CD14-positive monocyte (primary cell): ENCODE measurements around the gene DUOXA2. TPM values are rescaled to one million over a fixed set of nuclear protein-coding genes. Genes with fewer than 3 reads are reported as not detected.
A peak's percentile ranks its signal among the peaks of the same experiment; 100 is the strongest.

Experiments
- DNase-seq, 3 donors: peaks; one replicate each; pipeline ENCODE4 v3.0.0-alpha.2; 2011 to 2022
- H2AFZ ChIP-seq: 2 replicates; pipeline ENCODE4 v1.6.0; 2012; ENCODE audit warnings: mild to moderate bottlenecking, low read depth, low read length, inconsistent platforms; ENCODE audit not compliant: insufficient read depth, poor library complexity, severe bottlenecking
- H3K27ac ChIP-seq, 2 donors: 1 replicate in 1 of 2; 2 replicates in 1 of 2; pipeline ENCODE4 v1.5.1; 2012 to 2013; ENCODE audit warnings: low read length in 2 of 2, control low read depth in 1 of 2, inconsistent platforms in 1 of 2, low read depth in 1 of 2, mild to moderate bottlenecking in 1 of 2
- H3K27me3 ChIP-seq, 2 donors: one replicate each; pipeline versions ENCODE4 v1.6.0 to v1.6.1; 2011 to 2013; ENCODE audit warnings: low read length in 2 of 2; ENCODE audit not compliant: control insufficient read depth in 2 of 2, insufficient read depth in 2 of 2
- H3K36me3 ChIP-seq, 2 donors: replicated peaks in 1 of 2; 1 replicate in 1 of 2; 2 replicates in 1 of 2; pipeline versions ENCODE4 v1.5.1 to v1.6.1; 2012 to 2013; ENCODE audit warnings: low read length in 2 of 2, control low read depth in 1 of 2, inconsistent platforms in 1 of 2, mild to moderate bottlenecking in 1 of 2; ENCODE audit not compliant: insufficient read depth in 2 of 2, control insufficient read depth in 1 of 2
- H3K4me1 ChIP-seq, 2 donors: 1 replicate in 1 of 2; 2 replicates in 1 of 2; pipeline versions ENCODE4 v1.5.1 to v1.6.1; 2012 to 2013; ENCODE audit warnings: low read length in 2 of 2, control low read depth in 1 of 2, inconsistent platforms in 1 of 2, mild to moderate bottlenecking in 1 of 2, moderate library complexity in 1 of 2; ENCODE audit not compliant: insufficient read depth in 2 of 2, control insufficient read depth in 1 of 2
- H3K4me2 ChIP-seq: replicated peaks from 2 replicates; pipeline ENCODE3; 2012; ENCODE audit warnings: low read length, moderate library complexity, mild to moderate bottlenecking; ENCODE audit not compliant: poor library complexity, severe bottlenecking; ENCODE audit errors: extremely low read depth
- H3K4me3 ChIP-seq, 3 experiments: fragments of 200-600 bp in 1 of 3; sonication (generic) in 1 of 3; replicated peaks in 1 of 3; 1 replicate in 2 of 3; 2 replicates in 1 of 3; pipeline ENCODE4 v1.5.1; 2011 to 2013; ENCODE audit warnings: low read length in 3 of 3, mild to moderate bottlenecking in 3 of 3, control low read depth in 2 of 3, low read depth in 2 of 3, inconsistent platforms in 1 of 3, moderate library complexity in 1 of 3
- H3K79me2 ChIP-seq: 2 replicates; pipeline ENCODE4 v1.6.0; 2012; ENCODE audit warnings: mild to moderate bottlenecking, control low read depth, inconsistent platforms, low read length, moderate library complexity; ENCODE audit not compliant: insufficient read depth
- H3K9ac ChIP-seq: 2 replicates; pipeline ENCODE4 v1.6.0; 2017; ENCODE audit warnings: low read length, mild to moderate bottlenecking; ENCODE audit not compliant: insufficient read depth, poor library complexity, severe bottlenecking
- H3K9me3 ChIP-seq, 2 donors: replicated peaks in 1 of 2; 1 replicate in 1 of 2; 2 replicates in 1 of 2; pipeline versions ENCODE4 v1.5.1 to v1.6.1; 2012 to 2013; ENCODE audit warnings: low read length in 2 of 2, control low read depth in 1 of 2; ENCODE audit not compliant: control insufficient read depth in 1 of 2, insufficient read depth in 1 of 2
- H4K20me1 ChIP-seq: 2 replicates; pipeline ENCODE4 v1.6.0; 2012; ENCODE audit warnings: mild to moderate bottlenecking, low read length, control low read depth, moderate library complexity; ENCODE audit not compliant: insufficient read depth
- H3K27ac Mint-ChIP-seq, 7 donors: one replicate each; pipeline ENCODE4 v1.8.0; 2020; ENCODE audit warnings: mild to moderate bottlenecking in 7 of 7, mixed read lengths in 7 of 7, moderate library complexity in 6 of 7, inconsistent platforms in 2 of 7
- H3K27me3 Mint-ChIP-seq, 3 donors: one replicate each; pipeline ENCODE4 v1.8.0; 2021 to 2022; ENCODE audit warnings: low read depth in 3 of 3, mild to moderate bottlenecking in 3 of 3, mixed read lengths in 3 of 3, moderate library complexity in 3 of 3, inconsistent platforms in 1 of 3
- H3K36me3 Mint-ChIP-seq, 2 donors: one replicate each; pipeline ENCODE4 v1.8.0; 2020; ENCODE audit warnings: mixed read lengths in 2 of 2, inconsistent platforms in 1 of 2, mild to moderate bottlenecking in 1 of 2
- H3K4me1 Mint-ChIP-seq: one replicate; pipeline ENCODE4 v1.8.0; 2020; ENCODE audit warnings: mild to moderate bottlenecking, mixed read lengths
- H3K4me3 Mint-ChIP-seq, 2 donors: one replicate each; pipeline ENCODE4 v1.8.0; 2020; ENCODE audit warnings: mild to moderate bottlenecking in 2 of 2, mixed read lengths in 2 of 2, moderate library complexity in 1 of 2
- H3K9me3 Mint-ChIP-seq, 7 donors: one replicate each; pipeline ENCODE4 v1.8.0; 2020 to 2022; ENCODE audit warnings: mixed read lengths in 7 of 7, mild to moderate bottlenecking in 6 of 7, moderate library complexity in 6 of 7, inconsistent platforms in 2 of 7
- CTCF ChIP-seq: fragments of 200-600 bp; IDR thresholded peaks from one replicate; pipeline ENCODE4 v1.8.0; 2022; ENCODE audit warnings: antibody characterized with exemption, mild to moderate bottlenecking
- WGBS: methylation state at CpG from one replicate; pipeline ENCODE4 v1.1.5; 2013; ENCODE audit warnings: missing lambda C conversion rate; ENCODE audit not compliant: insufficient coverage; 5-methylcytosine and 5-hydroxymethylcytosine counted together
- intact Hi-C, 2 donors: fragments of 100-400 bp; cut with micrococcal nuclease; formaldehyde crosslinking; loops; one replicate each; pipeline versions ENCODE4 v1.15.0 to v1.15.1; 2023
- polyA plus RNA-seq, 3 donors: library from polyadenylated mRNA; depleted of rRNA in 1 of 3; unstranded in 2 of 3; stranded (reverse) in 1 of 3; fragments of 300-500 nt in 2 of 3; fragments of >200 nt in 1 of 3; fragmentation: Illumina TruSeq in 2 of 3; gene quantifications; 1 replicate in 2 of 3; 2 replicates in 1 of 3; pipeline ENCODE4 v1.2.3, GENCODE V29; 2012 to 2021

DUOXA2 gene
- polyA plus RNA-seq, 3 donors: not detected

GRCh38 chr15:45164914-45165313, 50.8 kb downstream of the DUOXA2 start:
- H3K4me1 Mint-ChIP-seq: peaks cover 29% of the 10 kb centered on the region
- no peak for TF ChIP-seq CTCF
- DNase-seq: no peak

DNA sequence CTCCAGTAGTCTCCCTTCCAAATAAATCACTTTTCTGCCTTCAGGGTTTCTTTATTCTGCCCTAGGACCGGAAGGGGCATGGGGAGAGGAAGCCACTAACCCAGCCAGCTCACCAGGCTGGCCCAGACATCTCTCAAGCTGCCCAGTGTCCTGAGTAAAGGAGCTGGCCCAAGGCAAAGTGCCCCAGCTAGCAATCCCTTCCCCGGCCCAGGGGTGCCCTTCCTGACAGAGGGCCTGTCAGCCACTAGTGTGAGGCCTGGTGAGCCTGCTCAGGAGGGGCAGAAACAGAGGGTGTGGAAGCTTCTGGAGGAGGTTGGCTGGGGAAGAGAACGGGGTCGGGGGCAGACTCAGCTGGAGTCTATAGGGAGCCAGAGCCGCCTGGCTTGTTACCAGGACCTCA, 51.4 kb downstream of the DUOXA2 start:
- Mint-ChIP-seq H3K36me3 (no peaks in the 10 kb centered on the region), H3K27me3 (peaks cover 0 to 4% (median 0%) of the 10 kb centered on the region in 3 donors), H3K4me3 (peak overlapping the region in 1 of 2 donors; percentile 27), H3K27ac (peak overlapping the region in 5 of 7 donors; percentile 82 to 91 (median 84)), H3K9me3 (no peaks in the 10 kb centered on the region), H3K4me1 (peaks cover 29% of the 10 kb centered on the region)
- Histone ChIP-seq H3K4me2 (no peak overlapping the region), H3K36me3 (no peaks in the 10 kb centered on the region), H4K20me1 (no peaks in the 10 kb centered on the region), H3K9ac (no peak overlapping the region), H3K9me3 (no peaks in the 10 kb centered on the region), H2AFZ (peak overlapping the region; percentile 94), H3K27ac (peak overlapping the region; percentile 15 to 90), H3K4me3 (peak overlapping the region in 1 of 3 experiments; percentile 76), H3K79me2 (no peaks in the 10 kb centered on the region), H3K4me1 (peaks cover 18 to 26% of the 10 kb centered on the region in 2 donors), H3K27me3 (no peaks in the 10 kb centered on the region)
- intact Hi-C loops: loop anchor here in 1 of 2 donors (5.0 kb wide), 2 partner anchors 37 to 237 kb away; a partner anchor contains a TSS
- DNase-seq: no peak
- 75% methylated on average over 1 of the region's 5 CpGs for WGBS
- no peak for TF ChIP-seq CTCF

More at GRCh38 chr15:45164914-45165313, 50.8 kb downstream of the DUOXA2 start:
- H2AFZ ChIP-seq: no peak overlapping the region
- no peak overlapping the region for H3K27ac ChIP-seq
- H3K4me1 ChIP-seq: peaks cover 18 to 26% of the 10 kb centered on the region in 2 donors
- H4K20me1 ChIP-seq: no peaks in the 10 kb centered on the region
- no peaks in the 10 kb centered on the region for H3K9me3 ChIP-seq
- H3K36me3 ChIP-seq: no peaks in the 10 kb centered on the region
- H3K9ac ChIP-seq: no peak overlapping the region
- Mint-ChIP-seq H3K27ac (peak overlapping the region in 1 of 7 donors; percentile 10), H3K9me3 (no peaks in the 10 kb centered on the region), H3K36me3 (no peaks in the 10 kb centered on the region), H3K4me3 (no peak overlapping the region), H3K27me3 (peaks cover 0 to 4% (median 0%) of the 10 kb centered on the region in 3 donors)
- no peaks in the 10 kb centered on the region for H3K27me3 ChIP-seq
- no peak overlapping the region for H3K4me3 ChIP-seq
- H3K79me2 ChIP-seq: no peaks in the 10 kb centered on the region
- H3K4me2 ChIP-seq: no peak overlapping the region
- no CpG with 5 or more reads among the region's 1 CpG for WGBS
- intact Hi-C loops: loop anchor here in 1 of 2 donors (5.0 kb wide), 2 partner anchors 37 to 237 kb away; a partner anchor contains a TSS
